ENCODE measurements around the gene GREB1L. TPM values are rescaled to one million over a fixed set of nuclear protein-coding genes. Genes with fewer than 3 reads are reported as not detected.

GREB1L gene
- total RNA-seq, 1 donor from 2014 or later = 0.70 TPM

- H3K27ac Mint-ChIP-seq (ENCODE audit: unreplicated experiment) = no peak overlapping the region
- H3K9me3 Mint-ChIP-seq (ENCODE audit: unreplicated experiment) = no peaks in the 10 kb centered on the region
- H3K27me3 Mint-ChIP-seq (ENCODE audit: unreplicated experiment) = peaks cover 23% of the 10 kb centered on the region
These were observed 58.2 kb downstream of the GREB1L start for GRCh38 chr18:21300035-21300907.

DNA sequence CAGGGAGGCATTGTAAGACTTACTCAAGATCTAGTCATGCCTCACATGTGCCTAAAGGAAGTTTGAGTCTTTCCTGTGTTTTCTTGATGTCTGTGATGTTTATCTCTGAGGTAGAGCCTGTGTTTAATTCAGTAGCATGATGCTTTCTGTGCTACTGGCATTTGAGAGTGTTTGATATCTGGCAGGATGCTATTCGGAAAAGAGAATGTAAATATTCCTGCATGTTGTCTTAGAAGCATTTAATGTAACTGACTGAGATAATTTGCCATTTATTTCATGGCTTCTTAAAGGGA lies 58.8 kb downstream of the GREB1L start:
- Mint-ChIP-seq H3K9me3 (ENCODE audit: unreplicated experiment) (no peaks in the 10 kb centered on the region), H3K4me1 (ENCODE audit: unreplicated experiment) (no peaks in the 10 kb centered on the region), H3K36me3 (ENCODE audit: unreplicated experiment) (no peaks in the 10 kb centered on the region), H3K27ac (ENCODE audit: unreplicated experiment) (no peak overlapping the region), H3K4me3 (ENCODE audit: unreplicated experiment) (no peak overlapping the region), H3K27me3 (ENCODE audit: unreplicated experiment) (peaks cover 26% of the 10 kb centered on the region)
- no peak for DNase-seq (ENCODE audit: extremely low spot score, unreplicated experiment)
- no peak for TF ChIP-seq CTCF (IDR thresholded peaks at IDR 0.05)

More at GRCh38 chr18:21300035-21300907, 58.2 kb downstream of the GREB1L start:
- Mint-ChIP-seq H3K4me3 (ENCODE audit: unreplicated experiment) (no peak overlapping the region), H3K4me1 (ENCODE audit: unreplicated experiment) (no peaks in the 10 kb centered on the region), H3K36me3 (ENCODE audit: unreplicated experiment) (no peaks in the 10 kb centered on the region)
- no peak for DNase-seq (ENCODE audit: extremely low spot score, unreplicated experiment)
- TF ChIP-seq CTCF (IDR thresholded peaks at IDR 0.05) = no peak

DNA sequence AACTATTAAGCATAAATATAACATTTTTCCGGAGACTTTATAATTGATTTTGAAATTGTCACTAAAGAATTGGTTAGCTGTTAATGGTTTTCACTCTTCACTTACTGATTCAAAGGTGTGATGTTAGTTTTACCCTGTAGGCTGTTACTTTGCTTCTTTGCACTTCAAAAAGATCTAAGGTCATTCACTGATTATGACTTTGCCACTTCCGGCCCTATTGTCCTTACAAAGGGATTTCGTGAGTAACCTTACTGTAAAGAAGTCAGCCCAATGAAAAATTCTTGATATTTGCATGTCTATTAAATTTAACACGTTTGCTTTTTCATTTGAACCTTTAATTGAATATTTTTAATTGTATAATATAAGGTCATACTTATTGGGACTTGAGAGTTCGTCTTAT lies 61.4 kb downstream of the GREB1L start:
- no peak for DNase-seq (ENCODE audit: extremely low spot score, unreplicated experiment)
- Mint-ChIP-seq H3K27me3 (ENCODE audit: unreplicated experiment) (peaks cover 47% of the 10 kb centered on the region), H3K9me3 (ENCODE audit: unreplicated experiment) (no peaks in the 10 kb centered on the region), H3K36me3 (ENCODE audit: unreplicated experiment) (no peaks in the 10 kb centered on the region), H3K27ac (ENCODE audit: unreplicated experiment) (no peak overlapping the region), H3K4me3 (ENCODE audit: unreplicated experiment) (no peak overlapping the region), H3K4me1 (ENCODE audit: unreplicated experiment) (no peaks in the 10 kb centered on the region)
- no peak for TF ChIP-seq CTCF (IDR thresholded peaks at IDR 0.05)

GRCh38 chr18:21303895-21304294 lies 61.9 kb downstream of the GREB1L start:
- H3K36me3 Mint-ChIP-seq (ENCODE audit: unreplicated experiment) = no peaks in the 10 kb centered on the region
- H3K27ac Mint-ChIP-seq (ENCODE audit: unreplicated experiment) = no peak overlapping the region
- DNase-seq (ENCODE audit: extremely low spot score, unreplicated experiment) = no peak
- H3K27me3 Mint-ChIP-seq (ENCODE audit: unreplicated experiment) = peaks cover 52% of the 10 kb centered on the region
- no peaks in the 10 kb centered on the region for H3K4me1 Mint-ChIP-seq (ENCODE audit: unreplicated experiment)
- no peak for TF ChIP-seq CTCF (IDR thresholded peaks at IDR 0.05)
- H3K4me3 Mint-ChIP-seq (ENCODE audit: unreplicated experiment) = no peak overlapping the region
- no peaks in the 10 kb centered on the region for H3K9me3 Mint-ChIP-seq (ENCODE audit: unreplicated experiment)

- no peak for DNase-seq (ENCODE audit: extremely low spot score, unreplicated experiment)
- Mint-ChIP-seq H3K9me3 (ENCODE audit: unreplicated experiment) (no peaks in the 10 kb centered on the region), H3K4me3 (ENCODE audit: unreplicated experiment) (no peak overlapping the region), H3K27ac (ENCODE audit: unreplicated experiment) (no peak overlapping the region), H3K4me1 (ENCODE audit: unreplicated experiment) (no peaks in the 10 kb centered on the region), H3K27me3 (ENCODE audit: unreplicated experiment) (peaks cover 54% of the 10 kb centered on the region), H3K36me3 (ENCODE audit: unreplicated experiment) (no peaks in the 10 kb centered on the region)
- no peak for TF ChIP-seq CTCF (IDR thresholded peaks at IDR 0.05)
These were observed 63.6 kb downstream of the GREB1L start for GRCh38 chr18:21305621-21306020.

Measured in osteocyte (in vitro differentiated cells).